Brain pericyte (primary cell): ENCODE results near the gene SECISBP2.

Source experiments
- DNase-seq: peaks from one replicate; pipeline ENCODE4 v3.0.0-alpha.2; 2012; ENCODE audit warnings: low read depth, low spot score

The SECISBP2 gene

DNA sequence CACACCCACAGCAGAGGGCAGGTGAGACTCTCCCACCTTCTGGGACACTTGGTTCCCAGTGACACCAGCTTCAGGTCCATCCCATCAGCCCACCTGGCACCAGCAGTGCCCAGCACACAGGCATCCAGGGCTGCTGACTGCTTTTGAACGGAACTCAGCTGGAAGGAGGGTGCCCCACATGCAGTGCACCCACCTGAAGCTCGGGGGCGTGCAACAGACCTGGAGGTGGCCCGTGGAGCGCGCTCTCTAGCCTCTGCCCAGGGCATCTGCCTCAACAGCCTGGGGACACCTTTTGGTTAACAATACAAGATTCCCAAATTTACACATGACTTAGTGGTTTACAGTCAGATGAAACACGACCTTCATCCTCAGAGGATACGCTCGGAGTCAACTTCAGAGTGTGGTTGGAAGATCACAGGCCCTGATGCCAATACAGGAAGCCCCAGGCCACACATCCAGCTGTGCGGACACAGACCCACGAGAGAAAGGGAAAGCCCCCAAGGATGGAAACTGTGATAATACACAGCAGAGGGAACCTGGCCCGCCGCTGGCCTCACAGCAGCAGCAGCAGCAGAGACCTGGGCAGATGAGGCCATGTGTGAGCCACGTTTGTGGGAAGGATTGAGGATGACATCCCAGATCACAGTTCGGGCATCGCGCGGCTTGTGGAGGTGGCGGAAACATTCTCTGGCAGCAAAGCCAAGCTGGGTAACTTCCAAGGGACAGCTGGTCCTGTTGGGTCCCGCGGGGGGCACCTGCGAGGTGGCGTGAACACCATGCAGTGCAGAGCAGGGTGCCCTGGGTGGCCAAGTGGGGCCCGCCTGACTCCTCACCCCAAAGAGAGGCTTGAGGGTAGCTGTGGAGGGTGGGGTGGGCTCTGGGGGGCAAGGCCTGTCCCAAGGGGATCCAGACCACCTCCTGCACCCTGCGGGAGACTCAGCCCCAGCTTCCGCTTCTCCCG lies 64.0 kb downstream of the SECISBP2 start:
- DNase-seq: no peak

- no peak for DNase-seq
Measured at GRCh38 chr9:89383030-89383720, 64.9 kb downstream of the SECISBP2 start.

DNA sequence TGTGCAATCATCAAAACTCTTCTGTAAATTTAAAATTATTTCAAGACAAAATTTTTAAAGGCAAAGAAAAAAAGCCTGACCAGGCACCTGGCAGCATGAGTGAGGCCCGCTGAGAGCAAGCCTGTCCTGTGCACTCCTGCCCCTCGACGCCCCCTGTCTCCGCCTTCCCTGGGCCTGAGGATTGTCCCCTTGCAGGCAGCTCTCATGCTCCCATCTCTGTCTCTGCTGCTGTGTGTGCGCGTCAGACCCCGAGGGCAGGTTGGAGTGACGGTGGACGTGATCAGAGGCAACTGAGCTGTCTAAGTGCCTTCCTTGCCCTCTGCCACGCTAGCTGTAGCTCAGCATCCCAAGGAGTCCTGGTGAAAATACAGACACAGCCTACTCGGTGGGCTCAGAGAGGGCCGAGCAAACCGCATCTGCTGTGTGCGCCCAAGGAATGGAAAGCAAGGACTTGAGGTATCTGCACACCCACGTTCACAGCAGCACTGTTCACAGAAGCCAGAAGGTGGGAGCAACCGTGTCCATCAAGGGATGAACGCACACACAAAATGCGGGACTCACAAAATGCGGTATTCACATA lies 65.5 kb downstream of the SECISBP2 start:
- DNase-seq: no peak

DNA sequence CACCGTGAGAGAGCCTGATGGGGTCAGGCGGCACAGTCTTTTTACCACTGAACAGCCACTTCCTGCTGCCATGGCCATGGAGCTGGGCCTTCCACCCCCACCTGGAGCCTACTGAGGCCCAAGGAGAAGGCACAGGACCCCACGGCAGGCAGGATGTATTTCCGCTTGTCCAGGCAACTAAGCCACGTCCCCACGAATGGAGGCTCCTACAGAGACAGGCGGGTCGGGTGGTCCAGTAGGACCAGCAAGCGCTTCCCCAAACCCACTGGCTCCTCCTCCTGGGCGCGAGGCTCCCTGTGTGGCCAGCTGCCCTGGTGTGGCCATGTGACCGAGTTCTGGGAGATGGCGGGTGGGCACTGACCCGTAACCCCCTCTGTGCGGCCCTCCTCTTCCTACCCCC lies 66.5 kb downstream of the SECISBP2 start:
- DNase-seq: no peak

DNA sequence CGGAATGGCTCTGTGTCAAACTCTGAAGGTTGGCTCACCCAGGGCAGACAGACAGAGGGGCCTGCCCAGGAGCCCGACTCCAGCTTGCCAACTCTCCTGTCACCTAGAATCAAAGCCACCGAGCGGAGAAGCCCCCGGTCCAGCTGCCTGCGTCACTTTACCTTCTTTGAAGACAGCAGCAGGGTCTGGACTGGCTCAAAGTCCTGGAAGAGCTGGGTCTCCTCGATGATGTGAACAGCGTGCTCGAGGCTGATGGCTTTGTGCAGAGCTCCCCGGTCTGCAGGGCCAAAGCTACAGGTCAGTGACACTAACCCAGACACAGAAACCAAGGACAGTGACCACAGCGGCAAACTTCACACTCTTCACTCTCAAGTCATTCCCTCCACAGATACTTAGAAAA lies 67.9 kb downstream of the SECISBP2 start:
- no peak for DNase-seq

DNA sequence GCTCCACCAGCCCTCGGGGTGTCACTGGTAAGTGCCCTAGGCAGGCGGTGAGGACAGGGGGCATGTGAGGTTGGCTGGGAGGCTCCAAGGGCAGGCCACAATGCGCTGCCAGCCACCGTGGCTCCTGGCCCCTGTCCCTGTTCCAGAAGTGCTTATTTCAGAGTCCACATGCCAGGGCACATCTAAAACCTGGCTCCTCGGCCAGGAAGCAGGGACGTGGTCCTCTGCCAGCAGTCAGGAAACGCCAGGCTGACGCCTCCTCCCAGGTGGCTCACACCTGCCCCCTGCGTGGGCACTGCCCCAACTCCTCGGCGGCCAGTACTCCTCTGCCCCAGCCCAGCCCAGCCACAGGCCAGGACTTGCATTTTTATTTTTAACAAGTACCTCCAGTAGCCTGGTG lies 68.5 kb downstream of the SECISBP2 start:
- no peak for DNase-seq

DNA sequence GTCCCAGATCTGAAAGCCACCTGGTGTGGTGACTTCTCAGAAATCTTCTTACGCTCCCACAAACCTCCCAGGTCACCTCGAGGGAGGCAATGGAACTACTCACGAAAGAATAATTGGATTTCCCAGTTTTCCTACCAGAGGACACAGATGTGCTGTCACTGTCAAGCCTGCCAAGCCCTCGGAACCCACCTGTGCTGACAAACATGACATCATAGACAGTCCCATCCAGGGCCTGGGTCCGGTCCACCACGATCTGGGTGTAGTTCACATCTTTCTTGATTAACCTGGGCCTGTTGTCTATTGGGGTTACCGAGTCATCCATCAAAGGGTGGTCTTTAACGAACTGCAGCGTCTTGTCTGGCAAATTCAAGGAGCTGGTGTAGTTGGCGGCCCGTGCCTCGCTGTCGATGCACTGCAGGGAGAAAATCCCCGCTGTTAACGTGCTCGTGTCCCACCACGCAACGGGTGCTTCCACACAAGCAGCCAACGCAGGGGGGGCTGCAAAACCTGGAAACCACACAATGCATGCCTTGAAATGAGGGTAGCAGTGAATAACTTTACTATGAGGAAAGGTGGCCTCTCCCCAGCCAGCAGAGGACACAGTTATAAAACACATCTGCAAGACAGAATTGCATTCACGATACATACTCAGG lies 69.0 kb downstream of the SECISBP2 start:
- DNase-seq: no peak

DNA sequence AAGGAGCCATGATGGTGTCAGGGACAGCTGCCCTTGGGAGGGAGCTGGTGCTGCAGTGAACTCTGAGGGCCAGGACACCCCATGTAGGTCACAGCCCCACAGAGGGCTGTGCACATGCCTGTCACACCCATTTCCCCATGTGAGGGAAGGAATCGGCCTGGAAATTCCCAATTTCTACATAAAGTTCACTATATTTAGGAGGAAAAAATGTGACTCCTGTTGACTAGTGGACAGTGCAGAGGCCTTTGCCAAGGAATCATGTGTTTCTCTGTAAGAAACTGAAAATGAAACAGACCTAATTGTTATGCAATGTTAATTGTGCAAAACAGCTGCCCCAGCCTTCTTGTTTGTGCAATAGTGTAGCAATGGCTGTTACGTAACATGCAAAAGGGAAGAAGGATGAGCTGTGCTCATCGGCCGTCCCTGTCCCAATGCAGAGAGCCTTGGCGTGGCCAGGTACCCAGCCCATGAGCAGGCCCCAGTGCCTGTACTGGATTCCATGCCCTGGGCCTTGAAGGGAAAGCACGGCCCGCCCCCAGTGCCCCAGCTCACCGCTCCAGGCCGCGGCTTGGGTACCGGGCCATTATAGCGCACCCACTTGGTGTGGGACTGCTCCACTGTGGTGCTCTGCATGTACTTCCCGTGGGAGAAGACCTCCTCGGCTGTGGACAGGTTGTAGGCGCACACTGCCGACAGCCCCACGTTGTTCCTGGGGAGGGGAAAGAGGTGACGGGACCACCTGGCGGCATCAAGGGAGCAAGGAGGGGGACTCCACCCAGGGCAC lies 70.0 kb downstream of the SECISBP2 start:
- DNase-seq: no peak

DNA sequence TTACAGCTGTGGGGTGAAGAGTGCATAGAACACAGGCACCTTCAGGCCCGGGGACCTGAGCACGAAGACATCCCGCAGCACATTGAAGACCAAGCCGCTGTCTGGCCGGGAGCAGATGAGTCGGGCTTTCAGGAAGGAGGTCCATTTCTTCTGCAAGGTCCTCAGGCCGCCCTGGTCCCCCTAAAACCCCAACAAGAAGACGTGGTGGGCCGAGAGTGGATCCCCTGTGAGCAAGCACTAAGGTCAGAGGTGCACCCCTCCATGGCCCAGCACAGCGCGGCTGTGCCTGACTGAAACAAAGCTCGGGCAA lies 70.5 kb downstream of the SECISBP2 start:
- DNase-seq: no peak

DNA sequence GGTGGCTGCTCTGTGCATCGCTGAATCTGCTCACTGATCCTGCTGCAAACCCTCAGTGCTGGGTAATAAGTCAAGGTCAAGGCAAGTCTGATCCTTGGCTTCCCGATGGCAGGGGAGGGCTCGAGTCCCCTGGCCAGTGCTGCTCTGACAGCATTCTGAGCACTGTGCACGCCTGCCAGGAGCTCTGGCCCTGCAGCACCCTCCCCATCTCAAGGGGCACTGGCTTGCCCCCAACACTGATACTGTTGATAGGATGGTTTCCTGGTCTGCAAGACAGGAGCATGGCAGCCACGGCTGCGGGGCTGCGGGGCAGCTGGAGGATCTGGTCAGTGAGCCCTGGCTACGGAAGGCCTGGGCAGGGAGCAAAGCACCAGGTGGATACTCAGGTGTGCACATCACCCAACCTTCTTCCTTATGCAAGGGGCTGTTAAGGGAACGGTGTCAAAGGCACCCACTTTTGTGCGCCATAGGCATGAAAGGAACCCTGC lies 71.8 kb downstream of the SECISBP2 start:
- DNase-seq: no peak

DNA sequence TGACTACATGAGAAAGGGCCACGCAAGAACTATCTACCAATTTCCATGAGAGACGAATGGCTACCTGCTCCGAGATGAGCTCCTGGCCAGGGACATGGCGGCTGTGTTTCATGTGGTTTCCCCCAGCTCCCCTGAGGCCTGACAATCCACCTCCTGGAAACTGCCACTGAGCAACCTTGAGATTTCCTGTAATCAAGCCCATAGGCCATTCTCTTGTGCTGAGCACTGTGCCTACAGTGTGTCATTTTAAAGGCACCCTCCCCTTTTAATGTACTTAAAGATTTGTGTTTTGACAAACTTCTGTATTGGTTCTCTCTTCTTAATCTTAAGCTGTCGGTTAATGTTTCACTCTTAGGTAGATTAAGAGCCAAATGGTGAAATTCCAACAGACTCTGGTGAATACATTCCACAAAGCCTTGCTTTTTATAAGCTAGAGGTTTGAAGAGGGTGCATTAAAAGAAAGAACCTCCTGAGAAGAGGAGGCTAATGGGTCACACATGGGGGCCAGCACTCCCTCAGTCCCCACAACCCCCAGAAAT lies 72.3 kb downstream of the SECISBP2 start:
- no peak for DNase-seq

DNA sequence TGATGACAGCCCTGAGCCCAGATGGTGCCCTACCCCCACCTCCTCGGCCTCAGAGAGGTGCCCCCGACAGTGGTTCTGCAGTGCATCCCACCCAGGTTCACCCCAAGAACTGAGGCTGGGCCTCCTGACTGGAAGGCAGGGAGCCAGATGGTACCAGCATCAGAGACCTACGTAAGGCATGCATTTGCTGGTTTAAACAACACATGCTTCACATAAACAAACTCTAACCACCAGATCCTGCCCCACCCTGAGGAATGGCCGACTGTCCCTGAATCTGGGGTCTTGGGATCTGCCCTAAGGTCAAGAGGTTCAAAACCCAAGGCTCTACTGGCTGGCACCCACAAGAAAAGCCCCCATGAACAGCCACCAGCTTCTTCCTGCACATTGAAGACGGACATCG lies 73.3 kb downstream of the SECISBP2 start:
- no peak for DNase-seq

DNA sequence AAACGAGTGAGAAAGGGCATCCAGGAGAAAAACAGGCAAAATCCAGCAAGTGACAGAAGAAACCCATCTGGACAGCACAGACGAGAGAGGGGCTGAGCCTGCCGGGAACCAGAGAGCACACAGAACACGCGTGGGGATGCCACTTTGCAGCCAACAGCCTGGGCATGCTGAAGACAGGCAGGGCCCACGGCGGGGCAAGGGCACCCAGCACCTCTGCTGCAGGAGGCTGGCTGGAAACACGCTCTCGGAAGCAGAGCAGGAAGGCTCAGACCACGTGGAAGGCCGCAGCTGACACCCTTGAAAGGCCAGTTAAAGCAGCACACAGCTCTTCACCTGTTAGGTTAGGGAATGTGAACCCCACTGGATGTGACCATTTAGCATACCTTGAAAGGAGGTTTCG lies 76.1 kb downstream of the SECISBP2 start:
- DNase-seq: no peak

- no peak for DNase-seq
Measured at GRCh38 chr9:89395931-89396710, 77.8 kb downstream of the SECISBP2 start.

GRCh38 chr9:89397471-89397870 lies 79.2 kb downstream of the SECISBP2 start:
- no peak for DNase-seq

DNA sequence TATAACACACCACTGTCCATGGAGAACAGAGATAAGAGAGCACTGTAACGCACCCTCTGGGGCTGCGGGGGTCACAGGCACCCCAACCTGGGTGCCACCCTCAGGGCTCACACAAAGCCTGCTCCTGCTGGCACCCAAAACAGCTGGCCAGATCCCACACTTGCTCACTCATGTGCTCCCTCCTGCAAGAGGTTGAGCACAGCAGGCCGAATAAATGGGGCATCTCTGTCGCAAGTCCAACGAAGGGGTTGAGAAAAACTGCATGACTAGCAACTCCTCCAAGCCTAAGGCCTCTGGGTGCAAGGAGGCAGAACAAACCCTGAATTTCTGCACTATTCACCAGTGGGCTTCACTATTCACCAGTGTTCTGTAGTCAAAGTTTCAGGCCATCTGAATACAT lies 80.3 kb downstream of the SECISBP2 start:
- DNase-seq: no peak

GRCh38 chr9:89400403-89401116 lies 82.3 kb downstream of the SECISBP2 start:
- DNase-seq: no peak

DNA sequence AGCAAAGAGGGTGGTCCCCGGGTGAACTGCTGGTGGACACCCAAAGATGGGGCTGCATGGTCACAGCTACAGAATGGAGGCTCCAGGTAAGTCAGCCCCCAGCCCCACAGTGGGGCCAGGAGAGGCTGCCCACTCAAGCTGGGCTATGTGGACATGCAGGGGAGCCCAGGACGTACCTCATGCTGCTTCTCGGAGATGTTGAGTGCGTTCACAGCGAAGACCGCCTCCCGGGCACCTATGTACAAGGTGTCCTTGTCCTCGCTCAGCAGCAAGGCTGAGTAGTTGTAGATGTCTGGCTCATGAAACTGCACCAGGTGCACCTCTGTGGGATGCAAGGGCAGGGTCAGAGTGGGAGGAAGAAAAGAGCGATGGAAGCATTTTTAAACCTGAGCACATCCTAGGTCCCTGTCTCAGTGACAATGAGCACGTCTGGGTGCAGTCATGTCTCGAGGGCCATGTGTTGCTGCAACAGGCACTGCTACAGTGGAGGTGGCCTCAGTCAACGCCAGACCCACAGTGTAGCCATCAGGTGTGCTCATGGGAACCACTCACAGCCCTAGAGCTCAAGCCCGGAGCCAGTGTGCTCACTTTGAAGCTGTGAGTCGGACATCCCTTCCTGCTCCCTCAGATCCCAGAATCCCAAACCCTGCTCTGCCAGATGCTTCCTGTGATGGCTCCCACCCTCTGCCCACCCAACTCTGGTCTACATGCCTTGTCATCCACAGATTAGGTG lies 84.6 kb downstream of the SECISBP2 start:
- no peak for DNase-seq

DNA sequence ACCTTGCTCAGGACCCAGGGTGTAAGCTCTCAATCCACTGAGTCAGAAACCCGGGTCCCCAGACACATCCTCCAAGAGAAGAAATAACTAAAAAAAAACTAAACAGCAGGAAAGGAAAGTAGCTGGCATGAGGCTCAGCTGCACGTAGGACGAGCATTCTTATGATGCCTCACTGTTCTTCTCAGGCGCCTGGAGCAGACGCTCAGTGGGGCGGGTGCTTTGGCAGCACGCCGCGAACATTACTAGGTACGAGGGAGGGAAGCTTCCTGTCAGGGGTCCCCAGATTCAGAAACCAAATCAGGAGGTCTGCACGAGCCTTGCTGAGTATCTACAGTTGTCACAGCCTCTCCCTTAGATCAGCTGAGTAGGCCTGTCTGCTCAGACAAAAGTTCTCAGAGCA lies 85.8 kb downstream of the SECISBP2 start:
- no peak for DNase-seq
